Glomerular visceral epithelial cell (primary cell): ENCODE measurements around the gene PEX14.

Source experiments
- DNase-seq: peaks from one replicate; pipeline ENCODE4 v3.0.0-alpha.2; 2016; ENCODE audit errors: extremely low spot score

PEX14 gene

DNA sequence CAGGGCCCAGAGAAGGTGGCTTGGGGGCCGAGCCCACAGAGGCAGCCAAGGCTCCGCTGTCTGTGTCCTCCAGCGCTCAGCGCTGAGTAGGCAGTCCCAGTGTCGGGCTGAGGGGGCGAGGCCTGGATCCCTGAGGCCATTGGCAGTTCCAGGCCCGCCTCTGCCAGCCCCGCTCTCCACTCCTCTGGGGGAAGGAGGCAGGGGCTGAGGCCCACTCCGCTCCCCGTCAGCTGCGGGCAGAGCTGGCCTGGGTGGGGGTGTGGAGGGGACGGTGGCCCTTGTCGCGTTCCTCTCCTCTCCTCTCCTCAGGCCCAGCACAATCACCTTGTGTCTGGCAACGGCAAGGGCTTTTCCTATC is 188.9 kb downstream of the PEX14 start:
- DNase-seq = no peak

GRCh38 chr1:10664251-10664650 is 189.5 kb downstream of the PEX14 start:
- DNase-seq = no peak

DNA sequence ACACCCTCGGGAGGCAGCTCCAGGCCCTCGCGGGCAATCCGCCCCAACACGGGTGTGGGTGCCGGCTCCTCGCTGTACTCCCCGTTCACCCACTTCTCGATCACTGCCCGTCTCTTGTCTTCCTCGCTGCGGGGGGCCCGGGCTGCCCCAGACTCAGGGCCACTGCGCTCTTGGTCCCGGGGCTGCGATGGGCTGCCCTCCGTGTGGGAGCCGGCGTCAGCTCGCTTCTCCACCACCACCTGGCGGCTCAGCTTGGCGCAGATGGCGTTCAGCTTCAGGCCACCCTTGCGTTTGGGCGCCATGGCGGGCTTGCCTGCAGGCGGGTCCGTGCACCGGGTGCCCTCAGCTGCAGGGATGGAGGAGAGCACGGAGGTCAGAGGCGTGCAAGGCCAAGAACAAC is 190.5 kb downstream of the PEX14 start:
- no peak for DNase-seq

GRCh38 chr1:10665930-10666850 is 191.4 kb downstream of the PEX14 start:
- DNase-seq = peak; percentile 75

DNA sequence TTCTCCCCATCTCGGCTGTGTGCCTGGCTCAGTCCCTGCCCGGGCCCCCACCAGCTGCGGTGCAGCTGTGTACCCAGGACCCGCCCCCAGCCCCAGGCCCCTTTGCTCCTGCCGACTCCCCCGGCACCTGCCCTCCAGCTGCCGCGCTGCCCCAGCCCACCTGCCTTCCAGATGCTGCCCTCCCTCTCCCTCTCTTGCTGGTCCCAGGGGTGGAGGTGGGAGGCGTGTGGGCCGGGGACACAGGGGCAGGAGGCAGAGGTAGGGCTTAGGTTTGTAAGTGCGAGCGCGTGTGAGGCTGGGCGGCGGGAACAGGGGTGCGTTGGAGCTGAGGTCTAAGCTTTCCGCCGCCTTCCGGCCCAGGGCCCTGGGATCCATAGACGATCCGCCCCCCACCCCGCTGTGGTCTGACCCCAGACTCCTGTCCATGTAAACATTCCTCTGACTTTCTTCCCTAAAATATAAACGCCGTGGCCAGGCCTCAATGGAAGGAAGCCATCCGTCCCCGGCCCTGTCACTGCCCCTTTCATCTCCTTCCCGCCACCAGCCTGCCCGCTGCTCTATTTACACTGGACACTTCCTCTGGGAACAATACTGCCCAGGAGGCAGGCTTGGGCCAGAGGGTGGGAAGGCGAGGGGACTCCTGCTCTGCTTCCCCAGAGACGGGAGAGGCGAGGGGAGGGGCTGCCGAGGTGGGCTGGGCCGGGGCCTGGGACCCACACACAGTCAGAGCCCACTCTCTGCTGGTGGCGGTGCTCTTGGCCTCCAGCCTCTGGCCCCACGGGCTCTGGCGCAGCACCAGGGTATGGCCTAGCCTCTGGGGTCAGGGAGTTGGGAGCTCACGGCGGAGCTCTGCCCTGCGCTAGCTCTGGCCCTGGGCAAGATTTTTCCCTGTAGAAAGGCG is 193.4 kb downstream of the PEX14 start:
- no peak for DNase-seq

- DNase-seq = no peak
Observed at GRCh38 chr1:10669570-10669969, 194.8 kb downstream of the PEX14 start.

DNA sequence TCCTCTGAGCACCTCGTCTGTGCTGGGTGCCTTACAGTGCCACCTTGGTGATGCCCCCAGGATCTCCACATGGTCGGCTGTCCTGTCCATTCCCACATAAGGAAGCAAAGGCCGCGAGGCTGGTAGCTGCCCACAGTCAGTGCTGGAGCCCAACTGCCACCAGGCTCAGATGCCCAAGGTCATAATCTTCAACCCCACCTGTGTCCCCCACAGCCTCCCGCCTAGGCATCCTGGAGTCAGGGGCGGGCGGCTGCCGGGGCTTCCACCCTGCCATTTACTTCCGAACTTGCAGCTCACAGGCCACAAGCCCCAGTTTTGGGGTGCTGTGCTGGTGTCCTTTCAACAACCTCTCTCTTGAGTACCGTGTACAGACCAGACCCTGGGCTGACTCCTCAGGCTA is 195.4 kb downstream of the PEX14 start:
- no peak for DNase-seq

DNA sequence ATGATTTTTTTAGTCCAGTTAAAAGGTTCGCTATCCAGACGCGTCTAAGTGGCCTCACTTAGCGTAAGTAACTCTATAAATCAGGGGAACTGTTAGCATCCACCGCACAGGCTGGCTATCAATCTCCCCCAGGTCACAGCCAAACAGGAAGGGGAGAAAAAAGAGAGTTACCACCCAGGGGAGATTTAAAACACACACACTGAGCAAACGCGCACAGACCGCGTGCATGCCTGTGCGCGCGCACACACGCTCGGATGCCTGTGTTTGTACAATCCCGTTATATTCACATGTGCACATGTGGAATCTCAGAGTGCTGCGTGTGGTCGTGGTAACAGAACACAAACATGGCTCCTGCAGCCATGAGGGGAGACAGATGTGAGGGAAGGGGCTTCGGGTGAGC is 196.3 kb downstream of the PEX14 start:
- DNase-seq = no peak

GRCh38 chr1:10671622-10672342 is 197.0 kb downstream of the PEX14 start:
- DNase-seq = no peak

DNA sequence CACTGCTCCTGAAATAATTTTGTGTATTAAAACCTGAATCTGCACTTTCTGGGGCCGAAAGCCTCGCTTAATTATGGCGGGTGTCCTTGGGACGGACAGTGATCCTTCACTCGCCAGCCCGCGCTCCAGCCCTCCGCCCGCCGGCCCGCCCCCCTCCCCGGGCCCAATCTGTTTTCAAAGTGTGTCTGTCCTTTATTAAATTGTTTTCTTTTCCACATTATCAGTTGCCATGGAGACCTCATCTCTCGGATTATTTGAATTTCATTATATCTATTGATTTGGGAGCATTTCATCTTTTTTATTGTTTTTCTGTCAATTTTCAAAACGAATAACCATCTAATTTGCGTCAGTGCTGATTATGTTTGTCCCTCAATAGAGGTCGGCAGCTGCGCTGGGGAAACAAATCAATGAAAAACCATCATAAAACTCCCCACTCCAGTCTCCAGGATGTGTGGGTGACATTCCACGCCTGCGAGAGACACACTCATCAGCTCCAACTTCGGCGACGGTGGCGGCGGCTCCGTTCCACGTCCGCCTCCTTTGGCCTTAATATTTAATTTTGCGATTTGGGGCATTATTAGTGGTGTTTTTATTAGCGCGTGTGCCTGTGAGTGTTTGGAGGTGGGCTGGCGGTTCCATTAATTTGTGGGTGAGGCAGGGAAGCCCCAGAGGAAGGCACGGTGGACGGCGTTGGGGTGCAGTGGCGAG is 197.7 kb downstream of the PEX14 start:
- DNase-seq = no peak

- no peak for DNase-seq
Observed at GRCh38 chr1:10673109-10673711, 198.5 kb downstream of the PEX14 start.

DNA sequence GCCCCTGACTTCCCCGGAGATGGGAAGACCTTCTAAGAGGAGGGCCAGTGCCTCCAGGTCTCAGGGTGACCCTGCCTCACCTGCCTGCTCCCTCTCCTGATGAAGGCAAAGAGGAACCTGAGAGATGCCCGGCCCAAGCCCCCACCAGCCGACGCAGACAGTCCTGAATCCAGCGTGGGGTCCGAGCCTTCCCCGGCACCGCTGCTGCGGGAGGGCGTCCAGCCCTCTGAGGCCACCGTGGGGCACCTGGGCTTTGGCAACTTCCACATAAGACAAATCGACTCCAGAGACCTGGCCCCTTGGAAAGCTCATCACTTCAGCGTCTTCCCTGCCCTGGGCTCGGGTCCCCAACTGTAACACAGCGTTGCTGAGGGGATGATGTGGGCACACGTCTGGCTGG is 199.5 kb downstream of the PEX14 start:
- no peak for DNase-seq

- no peak for DNase-seq
Observed at GRCh38 chr1:10674700-10675609, 200.2 kb downstream of the PEX14 start.

DNA sequence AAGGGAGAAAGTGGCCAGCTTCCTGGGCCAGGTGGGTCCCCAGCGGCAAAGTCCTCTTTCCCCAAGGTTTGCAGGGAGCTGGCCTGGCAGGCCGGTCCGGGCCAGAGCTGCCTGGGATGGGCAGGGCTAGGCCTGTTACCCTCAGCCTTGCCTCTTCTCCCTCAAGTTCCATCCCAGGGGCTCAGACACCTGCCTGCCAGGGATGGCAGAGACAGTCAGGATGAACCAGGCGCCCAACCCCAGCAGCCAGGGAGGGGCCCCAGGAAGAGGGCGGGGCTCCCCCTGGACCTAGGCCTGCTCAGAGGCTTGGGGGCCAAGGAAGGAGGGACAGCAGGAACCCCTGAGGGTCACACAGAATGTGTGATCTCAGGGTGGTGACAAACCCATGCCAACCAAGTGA is 201.1 kb downstream of the PEX14 start:
- no peak for DNase-seq

DNA sequence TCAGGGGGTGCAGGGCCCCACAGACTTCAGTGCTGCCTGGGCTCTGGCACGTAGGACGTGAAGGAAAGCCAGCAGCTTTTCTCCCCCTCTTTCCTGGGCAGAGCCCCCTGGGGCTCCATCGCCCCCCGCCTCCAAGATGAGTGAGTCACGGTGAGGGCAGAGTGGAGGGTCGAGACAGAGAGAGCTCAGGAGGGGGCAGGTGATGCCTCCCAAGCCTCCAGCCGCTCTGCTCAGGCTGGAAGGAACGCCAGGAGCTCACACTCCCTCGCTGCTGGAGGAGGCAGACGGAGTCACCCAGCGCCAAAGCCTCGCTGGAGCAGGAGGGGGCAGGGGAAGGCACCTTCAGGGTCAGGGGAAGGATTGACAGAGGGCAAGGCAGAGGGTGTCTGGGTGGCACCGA is 202.2 kb downstream of the PEX14 start:
- DNase-seq = no peak

DNA sequence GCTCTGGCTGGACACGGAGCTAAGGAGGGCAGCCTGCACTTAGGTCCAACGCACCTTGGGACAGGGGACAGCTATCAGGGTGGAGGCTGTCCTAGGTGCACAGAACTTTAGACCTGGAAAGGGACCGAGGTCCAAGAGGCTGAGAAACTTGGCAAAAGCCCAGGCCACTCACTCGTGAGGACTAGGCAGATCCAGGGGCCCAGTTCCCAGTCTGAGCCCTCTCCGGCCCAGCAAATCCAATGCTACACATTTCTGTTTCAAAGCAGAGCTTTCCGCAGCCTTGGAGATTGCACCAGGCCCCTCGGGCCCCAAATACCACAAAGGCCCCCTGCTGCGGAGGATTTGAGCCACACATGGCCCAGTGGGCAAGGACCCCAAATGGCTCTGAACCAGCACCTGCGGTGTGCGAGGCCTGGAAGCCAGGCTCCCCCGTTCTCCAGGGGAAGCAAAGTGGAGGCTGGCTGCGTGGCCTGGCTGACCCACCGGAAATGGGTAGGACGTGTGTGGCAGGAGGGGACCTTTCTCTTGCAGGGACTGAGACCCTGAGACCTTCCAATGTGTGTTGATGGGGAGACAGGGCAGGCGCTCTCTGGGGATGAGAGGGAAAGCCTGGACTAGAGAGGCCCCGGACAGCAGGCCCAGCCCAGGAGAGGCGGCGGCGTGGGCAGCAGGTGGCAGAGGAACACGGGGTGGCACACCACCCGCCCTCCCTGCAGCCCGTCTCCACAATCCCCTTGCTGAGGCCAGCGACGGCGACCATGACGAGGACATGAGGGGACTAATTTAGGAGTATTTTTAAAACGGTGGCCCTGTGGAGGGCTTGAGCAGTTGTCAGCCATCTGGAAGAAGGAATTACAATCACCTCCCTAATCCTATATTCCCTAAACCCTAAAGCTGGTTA is 203.0 kb downstream of the PEX14 start:
- no peak for DNase-seq

DNA sequence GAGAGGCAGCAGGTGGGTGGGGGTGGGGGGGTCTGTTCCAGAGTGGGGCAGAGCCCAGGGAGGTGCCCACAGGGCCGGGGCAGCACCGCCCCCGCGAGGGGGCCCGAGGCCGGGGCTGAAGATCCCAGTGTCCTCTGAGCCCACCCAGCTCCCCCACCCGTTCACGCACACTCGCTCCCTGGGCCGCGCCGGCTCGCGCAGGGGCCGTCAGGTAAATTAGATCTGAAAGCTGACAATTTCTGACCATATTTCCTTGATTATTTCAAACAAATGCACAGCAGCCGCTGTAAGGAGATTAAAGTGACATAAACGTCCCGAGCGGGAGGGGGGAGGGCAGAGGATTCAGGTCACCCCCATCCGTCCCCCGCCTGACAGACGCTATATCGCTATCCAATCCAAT is 203.7 kb downstream of the PEX14 start:
- no peak for DNase-seq

DNA sequence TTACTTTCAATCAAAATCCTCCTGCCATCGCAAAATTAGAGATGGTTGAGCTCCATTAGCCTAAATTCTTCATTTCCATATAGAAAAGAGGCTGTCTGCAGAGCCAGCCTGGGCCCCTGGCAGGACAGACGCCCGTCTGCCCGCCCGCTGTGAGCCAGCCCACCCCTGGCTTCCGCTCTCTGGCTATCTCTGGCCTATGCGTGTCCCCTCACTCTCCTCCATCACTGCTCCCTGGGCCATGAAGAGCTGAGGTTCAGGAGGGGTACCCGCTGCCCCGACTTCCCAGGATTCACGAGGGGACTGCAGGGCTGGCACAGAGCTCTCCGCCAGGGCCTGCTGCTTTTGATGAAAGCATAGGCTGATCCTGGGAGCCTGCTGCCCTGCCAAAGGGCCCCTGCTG is 204.1 kb downstream of the PEX14 start:
- no peak for DNase-seq
